Fibroblast of mammary gland (primary cell): ENCODE data around the gene EYA4.

Experiments used
- DNase-seq: peaks from one replicate; pipeline ENCODE4 v3.0.0-alpha.2; 2010; ENCODE audit warnings: low read depth
- H3K4me3 ChIP-seq: 2 replicates; pipeline ENCODE4 v1.5.1; 2011; ENCODE audit warnings: low read depth, mild to moderate bottlenecking, low read length, moderate library complexity; ENCODE audit not compliant: control insufficient read depth
- CTCF ChIP-seq: conservative IDR thresholded peaks from 2 replicates; pipeline ENCODE4 v1.5.1; 2011; ENCODE audit warnings: low read depth, low read length, inconsistent platforms; ENCODE audit not compliant: control insufficient read depth, insufficient read depth

The EYA4 gene

GRCh38 chr6:133404151-133404550 lies 163.0 kb downstream of the EYA4 start:
- DNase-seq: no peak
- H3K4me3 ChIP-seq: no peak overlapping the region
- no peak for TF ChIP-seq CTCF

- no peak for TF ChIP-seq CTCF
These were observed 163.6 kb downstream of the EYA4 start for GRCh38 chr6:133404728-133405127.

GRCh38 chr6:133407320-133408100 lies 166.4 kb downstream of the EYA4 start:
- no peak for DNase-seq
- no peak for TF ChIP-seq CTCF
- no peak overlapping the region for H3K4me3 ChIP-seq

More at GRCh38 chr6:133404728-133405127, 163.6 kb downstream of the EYA4 start:
- no peak overlapping the region for H3K4me3 ChIP-seq
- no peak for DNase-seq

- no peak overlapping the region for H3K4me3 ChIP-seq
- no peak for TF ChIP-seq CTCF
These were observed 167.0 kb downstream of the EYA4 start for GRCh38 chr6:133408132-133408531.

GRCh38 chr6:133408543-133408942 lies 167.4 kb downstream of the EYA4 start:
- TF ChIP-seq CTCF: no peak
- peak; percentile 6 for DNase-seq

More at GRCh38 chr6:133408132-133408531, 167.0 kb downstream of the EYA4 start:
- DNase-seq: no peak

GRCh38 chr6:133410638-133411435 lies 169.7 kb downstream of the EYA4 start:
- no peak for TF ChIP-seq CTCF
- no peak overlapping the region for H3K4me3 ChIP-seq
- DNase-seq: no peak

More at GRCh38 chr6:133408543-133408942, 167.4 kb downstream of the EYA4 start:
- no peak overlapping the region for H3K4me3 ChIP-seq
